Measurements from ENCODE around the gene ZNF346. TPM values are rescaled to one million over a fixed set of nuclear protein-coding genes. Genes with fewer than 3 reads are reported as not detected.
"Not testable (repeated sequence)": the region's sequence is repeated elsewhere in the genome, so short reads cannot be mapped to it uniquely, and the experiment has no call there.

Gene ZNF346
- total RNA-seq, 1 donor from 2014 or later = 7.1 TPM

DNA sequence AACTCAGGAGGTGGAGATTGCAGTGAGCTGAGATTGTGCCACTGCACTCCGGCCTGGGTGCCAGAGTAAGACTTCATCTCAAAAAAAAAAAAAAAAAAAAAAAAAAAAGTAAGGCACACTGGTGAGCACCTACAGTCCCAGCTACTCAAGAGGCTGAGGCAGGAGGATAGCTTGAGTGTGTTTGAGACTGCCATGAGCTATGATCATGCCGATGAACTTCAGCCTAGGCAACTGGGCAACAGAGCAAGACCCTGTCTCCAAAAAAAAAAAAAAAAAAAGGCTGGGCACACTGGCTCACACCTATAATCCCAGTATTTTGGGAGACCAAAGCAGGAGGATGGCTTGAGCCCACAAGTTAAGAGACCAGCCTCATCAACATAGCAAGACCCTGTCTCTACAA, 36.2 kb upstream of the ZNF346 start:
- TF ChIP-seq, protein P1, sequence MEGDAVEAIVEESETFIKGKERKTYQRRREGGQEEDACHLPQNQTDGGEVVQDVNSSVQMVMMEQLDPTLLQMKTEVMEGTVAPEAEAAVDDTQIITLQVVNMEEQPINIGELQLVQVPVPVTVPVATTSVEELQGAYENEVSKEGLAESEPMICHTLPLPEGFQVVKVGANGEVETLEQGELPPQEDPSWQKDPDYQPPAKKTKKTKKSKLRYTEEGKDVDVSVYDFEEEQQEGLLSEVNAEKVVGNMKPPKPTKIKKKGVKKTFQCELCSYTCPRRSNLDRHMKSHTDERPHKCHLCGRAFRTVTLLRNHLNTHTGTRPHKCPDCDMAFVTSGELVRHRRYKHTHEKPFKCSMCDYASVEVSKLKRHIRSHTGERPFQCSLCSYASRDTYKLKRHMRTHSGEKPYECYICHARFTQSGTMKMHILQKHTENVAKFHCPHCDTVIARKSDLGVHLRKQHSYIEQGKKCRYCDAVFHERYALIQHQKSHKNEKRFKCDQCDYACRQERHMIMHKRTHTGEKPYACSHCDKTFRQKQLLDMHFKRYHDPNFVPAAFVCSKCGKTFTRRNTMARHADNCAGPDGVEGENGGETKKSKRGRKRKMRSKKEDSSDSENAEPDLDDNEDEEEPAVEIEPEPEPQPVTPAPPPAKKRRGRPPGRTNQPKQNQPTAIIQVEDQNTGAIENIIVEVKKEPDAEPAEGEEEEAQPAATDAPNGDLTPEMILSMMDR (IDR thresholded peaks at IDR 0.05; ENCODE audit: insufficient read depth, low read length, severe bottlenecking) = no peak
- peaks cover 3% of the 10 kb centered on the region for H3K36me3 ChIP-seq (ENCODE audit: control insufficient read depth, insufficient read depth, low read length)
- DNase-seq (ENCODE audit: low read depth) (no peak), FAIRE-seq (no peak)
- no peak overlapping the region for H3K4me3 ChIP-seq (ENCODE audit: low read depth, low read length)
- no peaks in the 10 kb centered on the region for H3K27me3 ChIP-seq (ENCODE audit: control insufficient read depth, insufficient read depth, low read length)

DNA sequence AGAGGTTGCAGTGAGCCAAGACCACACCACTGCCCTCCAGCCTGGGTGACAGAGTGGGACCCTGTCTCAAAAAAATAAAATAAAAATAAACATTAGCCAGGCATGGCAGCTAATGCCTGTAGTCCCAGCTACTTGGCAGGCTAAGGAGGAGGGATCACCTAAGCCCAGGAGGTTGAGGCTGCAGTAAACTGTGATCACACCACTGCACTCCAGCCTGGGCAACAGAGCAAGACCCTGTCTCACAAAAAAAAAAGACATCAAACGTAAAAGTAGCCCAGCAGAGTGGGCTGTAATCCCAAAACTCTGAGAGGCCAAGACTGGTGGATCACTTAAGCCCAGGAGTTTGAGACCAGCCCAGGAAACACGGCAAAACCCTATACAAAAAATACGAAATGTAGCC, 34.9 kb upstream of the ZNF346 start:
- H3K4me3 ChIP-seq (ENCODE audit: low read depth, low read length) = no peak overlapping the region
- no peaks in the 10 kb centered on the region for H3K27me3 ChIP-seq (ENCODE audit: control insufficient read depth, insufficient read depth, low read length)
- TF ChIP-seq, protein P1 (IDR thresholded peaks at IDR 0.05; ENCODE audit: insufficient read depth, low read length, severe bottlenecking) = no peak
- DNase-seq (ENCODE audit: low read depth) (no peak), FAIRE-seq (no peak)
- H3K36me3 ChIP-seq (ENCODE audit: control insufficient read depth, insufficient read depth, low read length) = peaks cover 1% of the 10 kb centered on the region

DNA sequence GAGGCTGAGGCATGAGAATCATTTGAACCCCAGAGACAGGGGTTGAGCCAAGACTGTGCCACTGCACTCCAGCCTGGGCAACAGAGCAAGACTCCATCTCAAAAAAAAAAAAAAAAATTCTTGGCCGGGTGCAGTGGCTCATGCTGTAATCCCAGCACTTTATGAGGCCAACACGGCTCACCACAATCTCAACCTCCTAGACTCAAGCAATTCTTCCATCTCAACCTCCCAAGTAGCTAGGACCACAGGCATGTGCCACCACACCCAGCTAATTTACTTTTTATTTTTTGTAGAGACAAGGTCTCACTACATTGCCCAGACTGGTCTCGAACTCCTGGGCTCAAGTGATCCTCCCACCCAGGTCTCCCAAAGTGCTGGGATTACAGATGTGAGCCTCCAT, 29.4 kb upstream of the ZNF346 start:
- not testable (repeated sequence) for H3K27me3 ChIP-seq (ENCODE audit: control insufficient read depth, insufficient read depth, low read length); H3K4me3 ChIP-seq (ENCODE audit: low read depth, low read length); DNase-seq (ENCODE audit: low read depth); H3K36me3 ChIP-seq (ENCODE audit: control insufficient read depth, insufficient read depth, low read length); FAIRE-seq

DNA sequence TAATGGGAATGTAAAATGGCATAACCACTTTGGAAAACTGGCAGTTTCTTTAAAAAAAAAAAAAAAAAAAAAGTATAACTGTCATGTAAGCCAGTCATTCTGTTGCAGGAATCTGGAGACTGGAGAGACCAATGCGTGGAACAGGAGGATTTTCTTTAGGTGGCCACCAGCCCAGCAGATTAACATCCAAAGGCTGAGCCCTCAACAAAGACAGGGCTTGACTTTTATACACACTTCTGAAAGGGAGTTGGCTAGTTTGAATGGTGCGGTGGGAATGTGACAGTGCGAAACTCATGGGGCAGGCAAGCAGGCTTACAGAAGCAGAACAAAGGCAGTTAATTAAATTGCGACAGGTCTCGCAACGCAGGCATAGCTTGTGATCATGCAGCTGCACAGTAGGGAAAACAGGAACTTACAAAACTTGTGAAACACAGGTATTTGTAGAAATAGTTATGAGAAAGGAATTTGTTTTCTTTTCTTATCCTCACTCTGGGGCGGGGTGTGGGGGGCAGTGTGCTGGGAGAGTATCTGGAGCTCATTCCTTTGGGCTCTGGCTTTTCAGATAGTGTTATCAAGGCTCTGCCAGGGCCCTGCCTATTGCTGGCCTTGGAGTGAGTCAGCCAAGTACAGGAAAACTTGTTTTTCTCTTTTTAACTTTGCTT, 27.9 kb upstream of the ZNF346 start:
- no peak overlapping the region for H3K4me3 ChIP-seq (ENCODE audit: low read depth, low read length)
- TF ChIP-seq, protein P1 (IDR thresholded peaks at IDR 0.05; ENCODE audit: insufficient read depth, low read length, severe bottlenecking) = no peak
- H3K27me3 ChIP-seq (ENCODE audit: control insufficient read depth, insufficient read depth, low read length) = no peaks in the 10 kb centered on the region
- H3K36me3 ChIP-seq (ENCODE audit: control insufficient read depth, insufficient read depth, low read length) = no peaks in the 10 kb centered on the region
- FAIRE-seq = no peak
- no peak for DNase-seq (ENCODE audit: low read depth)

DNA sequence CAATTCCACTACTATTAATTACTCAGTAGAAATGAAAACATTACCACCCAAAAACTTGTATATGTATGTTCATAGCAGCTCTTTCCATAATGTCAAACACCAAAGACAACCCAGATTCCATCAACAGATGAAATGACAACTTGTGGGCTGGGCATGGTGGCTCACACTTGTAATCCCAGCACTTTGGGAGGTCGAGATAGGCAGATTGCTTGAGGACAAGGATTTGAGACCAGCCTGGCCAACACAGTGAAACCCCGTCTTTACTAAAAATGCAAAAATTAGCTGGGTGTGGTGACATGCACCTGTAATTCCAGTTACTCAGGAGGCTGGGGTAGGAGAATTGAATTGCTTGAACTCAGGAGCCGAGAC, 27.4 kb upstream of the ZNF346 start:
- no peak for FAIRE-seq
- Histone ChIP-seq H3K27me3 (ENCODE audit: control insufficient read depth, insufficient read depth, low read length) (no peaks in the 10 kb centered on the region), H3K4me3 (ENCODE audit: low read depth, low read length) (no peak overlapping the region), H3K36me3 (ENCODE audit: control insufficient read depth, insufficient read depth, low read length) (no peaks in the 10 kb centered on the region)
- DNase-seq (ENCODE audit: low read depth) = no peak
- TF ChIP-seq, protein P1 (IDR thresholded peaks at IDR 0.05; ENCODE audit: insufficient read depth, low read length, severe bottlenecking) = no peak

DNA sequence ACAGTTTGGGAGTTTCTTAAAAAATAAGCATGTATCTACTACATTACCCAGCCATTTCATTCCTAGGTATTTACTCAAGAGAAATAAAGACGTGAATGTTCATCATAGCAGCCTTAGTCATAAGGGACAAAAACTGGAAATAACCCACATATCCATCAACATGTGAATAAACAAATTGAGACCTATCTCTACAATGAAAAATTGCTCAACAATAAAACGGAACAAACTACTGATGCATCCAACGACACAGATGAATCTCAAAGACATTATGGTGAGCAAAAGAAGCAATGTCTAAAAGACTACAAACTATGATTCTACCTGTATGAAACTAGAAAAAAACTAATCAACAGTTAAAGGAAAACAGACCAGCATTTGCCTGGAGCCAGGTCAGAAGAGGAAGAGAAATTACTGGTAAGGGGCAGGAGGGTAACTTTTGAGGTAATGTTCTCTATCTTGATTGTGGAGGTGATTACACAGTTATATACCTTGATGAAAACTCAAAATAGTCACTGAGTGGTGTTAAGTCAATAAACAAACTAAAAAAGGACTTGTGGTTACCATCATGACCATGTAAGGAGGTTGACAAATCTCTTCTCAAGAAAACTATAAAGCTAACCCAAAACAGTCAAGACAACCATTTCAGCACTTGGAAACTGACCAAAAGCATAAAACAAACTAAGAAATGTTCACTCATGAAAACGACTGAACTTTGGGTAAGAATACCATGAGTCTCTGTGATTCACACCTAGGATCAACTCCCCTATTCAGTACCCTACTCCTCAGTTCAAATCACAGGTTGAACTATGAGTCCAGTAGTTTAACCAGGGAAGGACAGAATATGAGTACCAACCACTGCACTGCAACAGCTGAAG, 26.4 kb upstream of the ZNF346 start:
- H3K4me3 ChIP-seq (ENCODE audit: low read depth, low read length) = no peak overlapping the region
- TF ChIP-seq, protein P1 (IDR thresholded peaks at IDR 0.05; ENCODE audit: insufficient read depth, low read length, severe bottlenecking) = no peak
- FAIRE-seq = no peak
- H3K36me3 ChIP-seq (ENCODE audit: control insufficient read depth, insufficient read depth, low read length) = no peaks in the 10 kb centered on the region
- DNase-seq (ENCODE audit: low read depth) = peak; percentile 78
- H3K27me3 ChIP-seq (ENCODE audit: control insufficient read depth, insufficient read depth, low read length) = no peaks in the 10 kb centered on the region
